Measurements from ENCODE around the gene ZNF200. TPM values are rescaled to one million over a fixed set of nuclear protein-coding genes. Genes with fewer than 3 reads are reported as not detected.

The ZNF200 gene
- polyA plus RNA-seq, 3 donors = 2.0 to 2.8 (median 2.5) TPM

GRCh38 chr16:3175157-3176093, 59.5 kb downstream of the ZNF200 start:
- Histone ChIP-seq H3K9me3 (replicated peaks in 1 of 2; ENCODE audit: control insufficient read depth in 1 of 2, insufficient read depth in 1 of 2, low read length in 2 of 2) (peaks cover 5 to 48% of the 10 kb centered on the region in 2 donors), H3K4me1 (ENCODE audit: control insufficient read depth in 1 of 2, insufficient read depth in 2 of 2, low read length in 2 of 2) (peaks cover 22 to 24% of the 10 kb centered on the region in 2 donors), H3K27ac (ENCODE audit: low read depth in 1 of 2, low read length in 2 of 2) (no peak overlapping the region), H3K9ac (ENCODE audit: insufficient read depth, low read length, poor library complexity, severe bottlenecking) (no peak overlapping the region), H3K4me3 (replicated peaks in 1 of 3; ENCODE audit: low read depth in 2 of 3, low read length in 3 of 3) (no peak overlapping the region), H3K79me2 (ENCODE audit: insufficient read depth, low read length) (no peaks in the 10 kb centered on the region), H3K4me2 (replicated peaks; ENCODE audit: extremely low read depth, low read length, poor library complexity, severe bottlenecking) (no peak overlapping the region), H3K36me3 (replicated peaks in 1 of 2; ENCODE audit: control insufficient read depth in 1 of 2, insufficient read depth in 2 of 2, low read length in 2 of 2) (no peaks in the 10 kb centered on the region), H3K27me3 (ENCODE audit: control insufficient read depth in 2 of 2, insufficient read depth in 2 of 2, low read length in 2 of 2) (peaks cover 60 to 95% of the 10 kb centered on the region in 2 donors), H4K20me1 (ENCODE audit: insufficient read depth, low read length) (no peaks in the 10 kb centered on the region), H2AFZ (ENCODE audit: insufficient read depth, low read depth, low read length, poor library complexity, severe bottlenecking) (no peak overlapping the region)
- Mint-ChIP-seq H3K9me3 (peaks cover 4 to 45% (median 40%) of the 10 kb centered on the region in 7 donors), H3K36me3 (peaks cover 5 to 10% of the 10 kb centered on the region in 2 donors), H3K4me1 (peaks cover 21% of the 10 kb centered on the region), H3K4me3 (peak overlapping the region; percentile 16 to 85), H3K27me3 (ENCODE audit: low read depth in 3 of 3) (peaks cover 96 to 98% (median 98%) of the 10 kb centered on the region in 3 donors), H3K27ac (no peak overlapping the region)
- intact Hi-C loops (cut with micrococcal nuclease) = no loop called here
- WGBS (ENCODE audit: insufficient coverage) = 16% methylated on average over 37 of the region's 39 CpGs
- no peak for TF ChIP-seq CTCF (IDR thresholded peaks at IDR 0.05)
- DNase-seq = no peak

GRCh38 chr16:3174618-3175148, 60.3 kb downstream of the ZNF200 start:
- Mint-ChIP-seq H3K36me3 (peaks cover 5 to 10% of the 10 kb centered on the region in 2 donors), H3K27me3 (ENCODE audit: low read depth in 3 of 3) (peaks cover 96 to 98% (median 98%) of the 10 kb centered on the region in 3 donors), H3K4me1 (peaks cover 22% of the 10 kb centered on the region), H3K27ac (no peak overlapping the region), H3K9me3 (peaks cover 4 to 47% (median 38%) of the 10 kb centered on the region in 7 donors), H3K4me3 (peak overlapping the region in 1 of 2 donors; percentile 85)
- no peak overlapping the region for H3K4me2 ChIP-seq (replicated peaks; ENCODE audit: extremely low read depth, low read length, poor library complexity, severe bottlenecking)
- no peaks in the 10 kb centered on the region for H4K20me1 ChIP-seq (ENCODE audit: insufficient read depth, low read length)
- H3K27ac ChIP-seq (ENCODE audit: low read depth in 1 of 2, low read length in 2 of 2) = no peak overlapping the region
- H3K27me3 ChIP-seq (ENCODE audit: control insufficient read depth in 2 of 2, insufficient read depth in 2 of 2, low read length in 2 of 2) = peaks cover 56 to 95% of the 10 kb centered on the region in 2 donors
- WGBS (ENCODE audit: insufficient coverage) = 16% methylated on average over 22 of the region's 28 CpGs
- TF ChIP-seq CTCF (IDR thresholded peaks at IDR 0.05) = no peak
- no peak overlapping the region for H3K4me3 ChIP-seq (replicated peaks in 1 of 3; ENCODE audit: low read depth in 2 of 3, low read length in 3 of 3)
- intact Hi-C loops (cut with micrococcal nuclease) = no loop called here
- H3K9me3 ChIP-seq (replicated peaks in 1 of 2; ENCODE audit: control insufficient read depth in 1 of 2, insufficient read depth in 1 of 2, low read length in 2 of 2) = peaks cover 5 to 45% of the 10 kb centered on the region in 2 donors
- no peaks in the 10 kb centered on the region for H3K79me2 ChIP-seq (ENCODE audit: insufficient read depth, low read length)
- peaks cover 24 to 26% of the 10 kb centered on the region in 2 donors for H3K4me1 ChIP-seq (ENCODE audit: control insufficient read depth in 1 of 2, insufficient read depth in 2 of 2, low read length in 2 of 2)
- DNase-seq = no peak
- no peak overlapping the region for H2AFZ ChIP-seq (ENCODE audit: insufficient read depth, low read depth, low read length, poor library complexity, severe bottlenecking)
- H3K9ac ChIP-seq (ENCODE audit: insufficient read depth, low read length, poor library complexity, severe bottlenecking) = no peak overlapping the region
- H3K36me3 ChIP-seq (replicated peaks in 1 of 2; ENCODE audit: control insufficient read depth in 1 of 2, insufficient read depth in 2 of 2, low read length in 2 of 2) = no peaks in the 10 kb centered on the region
